Mesodermal cell (in vitro differentiated cells): ENCODE data around the gene TRMT44.

Experiments
- H3K27ac ChIP-seq: 2 replicates; pipeline ENCODE4 v1.7.0; 2013; ENCODE audit warnings: mild to moderate bottlenecking, low read depth, low read length, moderate library complexity; ENCODE audit not compliant: severe bottlenecking
- H3K36me3 ChIP-seq: 2 replicates; pipeline ENCODE4 v1.7.1; 2013; ENCODE audit warnings: mild to moderate bottlenecking, low read length, moderate library complexity; ENCODE audit not compliant: control insufficient read depth, insufficient read depth
- H3K4me1 ChIP-seq: one replicate; pipeline ENCODE4 v1.7.1; 2013; ENCODE audit warnings: mild to moderate bottlenecking, low read length; ENCODE audit not compliant: insufficient read depth, control insufficient read depth, poor library complexity, severe bottlenecking
- H3K4me3 ChIP-seq: 2 replicates; pipeline ENCODE4 v1.7.0; 2013; ENCODE audit warnings: low read length, control low read depth, mild to moderate bottlenecking; ENCODE audit not compliant: insufficient read depth, poor library complexity, severe bottlenecking; ENCODE audit errors: extremely low read depth
- H3K9me3 ChIP-seq: 2 replicates; pipeline ENCODE4 v1.7.1; 2013; ENCODE audit warnings: mild to moderate bottlenecking, low read length, moderate library complexity; ENCODE audit not compliant: control insufficient read depth
- WGBS, 2 experiments: methylation state at CpG; one replicate each; pipeline ENCODE4 v1.1.5; 2013; ENCODE audit warnings: missing lambda C conversion rate in 2 of 2; ENCODE audit not compliant: insufficient coverage in 2 of 2; 5-methylcytosine and 5-hydroxymethylcytosine counted together

TRMT44 gene

GRCh38 chr4:8407316-8407715 lies 33.3 kb upstream of the TRMT44 start:
- Histone ChIP-seq H3K4me3 (no peak overlapping the region), H3K9me3 (no peaks in the 10 kb centered on the region), H3K27ac (no peak overlapping the region), H3K4me1 (peaks cover 9% of the 10 kb centered on the region), H3K36me3 (peaks cover 37% of the 10 kb centered on the region)
- WGBS, 2 experiments, result 91 to 95% methylated on average over 14 of the region's 14 CpGs

- H3K9me3 ChIP-seq, result no peaks in the 10 kb centered on the region
- H3K4me1 ChIP-seq, result peaks cover 7% of the 10 kb centered on the region
- H3K4me3 ChIP-seq, result no peak overlapping the region
- H3K27ac ChIP-seq, result no peak overlapping the region
- peaks cover 37% of the 10 kb centered on the region for H3K36me3 ChIP-seq
- 92 to 93% methylated on average over 5 to 7 of the region's 9 CpGs for WGBS, 2 experiments
Measured at GRCh38 chr4:8407756-8408155, 32.8 kb upstream of the TRMT44 start.

GRCh38 chr4:8409264-8410065 lies 31.1 kb upstream of the TRMT44 start:
- H3K4me3 ChIP-seq, result no peak overlapping the region
- peaks cover 39% of the 10 kb centered on the region for H3K36me3 ChIP-seq
- 93 to 94% methylated on average over 8 to 15 of the region's 17 CpGs for WGBS, 2 experiments
- no peak overlapping the region for H3K27ac ChIP-seq
- H3K9me3 ChIP-seq, result no peaks in the 10 kb centered on the region
- H3K4me1 ChIP-seq, result peaks cover 4% of the 10 kb centered on the region

- no peak overlapping the region for H3K27ac ChIP-seq
- H3K4me3 ChIP-seq, result no peak overlapping the region
- no peaks in the 10 kb centered on the region for H3K9me3 ChIP-seq
- peaks cover 45% of the 10 kb centered on the region for H3K36me3 ChIP-seq
- WGBS, 2 experiments, result 92 to 95% methylated on average over 9 of the region's 9 CpGs
- H3K4me1 ChIP-seq, result peaks cover 4% of the 10 kb centered on the region
Measured at GRCh38 chr4:8410066-8410625, 30.4 kb upstream of the TRMT44 start.

GRCh38 chr4:8410641-8411271 lies 29.8 kb upstream of the TRMT44 start:
- WGBS, 2 experiments, result 67 to 71% methylated on average over 24 of the region's 26 CpGs
- H3K27ac ChIP-seq, result no peak overlapping the region
- peaks cover 45% of the 10 kb centered on the region for H3K36me3 ChIP-seq
- H3K4me3 ChIP-seq, result no peak overlapping the region
- H3K4me1 ChIP-seq, result peaks cover 4% of the 10 kb centered on the region
- H3K9me3 ChIP-seq, result no peaks in the 10 kb centered on the region

- Histone ChIP-seq H3K27ac (no peak overlapping the region), H3K4me3 (no peak overlapping the region)
Measured at GRCh38 chr4:8411351-8412180, 29.0 kb upstream of the TRMT44 start.

GRCh38 chr4:8412288-8412687 lies 28.3 kb upstream of the TRMT44 start:
- 100% methylated on average over 4 to 5 of the region's 5 CpGs for WGBS, 2 experiments
- Histone ChIP-seq H3K27ac (no peak overlapping the region), H3K9me3 (no peaks in the 10 kb centered on the region), H3K4me3 (no peak overlapping the region), H3K4me1 (peaks cover 4% of the 10 kb centered on the region), H3K36me3 (peaks cover 41% of the 10 kb centered on the region)

More at GRCh38 chr4:8411351-8412180, 29.0 kb upstream of the TRMT44 start:
- Histone ChIP-seq H3K36me3 (peaks cover 42% of the 10 kb centered on the region), H3K9me3 (no peaks in the 10 kb centered on the region), H3K4me1 (peaks cover 4% of the 10 kb centered on the region)
- 92 to 95% methylated on average over 9 to 11 of the region's 13 CpGs for WGBS, 2 experiments

- H3K36me3 ChIP-seq, result peaks cover 30% of the 10 kb centered on the region
- peaks cover 4% of the 10 kb centered on the region for H3K4me1 ChIP-seq
- H3K4me3 ChIP-seq, result no peak overlapping the region
- no peak overlapping the region for H3K27ac ChIP-seq
- H3K9me3 ChIP-seq, result no peaks in the 10 kb centered on the region
- WGBS, 2 experiments, result 96 to 100% methylated on average over 2 of the region's 2 CpGs
Measured at GRCh38 chr4:8414377-8414776, 26.2 kb upstream of the TRMT44 start.

- no peak overlapping the region for H3K4me3 ChIP-seq
- WGBS, 2 experiments, result 87 to 97% methylated on average over 3 to 6 of the region's 11 CpGs
- H3K36me3 ChIP-seq, result peaks cover 22% of the 10 kb centered on the region
- no peaks in the 10 kb centered on the region for H3K9me3 ChIP-seq
- H3K4me1 ChIP-seq, result no peaks in the 10 kb centered on the region
- H3K27ac ChIP-seq, result no peak overlapping the region
Measured at GRCh38 chr4:8417071-8417614, 23.4 kb upstream of the TRMT44 start.
